Stimulated activated CD4-positive, alpha-beta T cell treated with anti-CD3 and anti-CD28 coated beads, Interleukin-4, amount 100 ng/mL, for 24 hours (primary cell): ENCODE results near the gene ZFP36L2.
"Not testable (repeated sequence)": the region's sequence is repeated elsewhere in the genome, so short reads cannot be mapped to it uniquely, and the experiment has no call there.

Source experiments
- DNase-seq: peaks from one replicate; pipeline ENCODE4 v3.0.0-alpha.2; 2020

ZFP36L2 gene

DNA sequence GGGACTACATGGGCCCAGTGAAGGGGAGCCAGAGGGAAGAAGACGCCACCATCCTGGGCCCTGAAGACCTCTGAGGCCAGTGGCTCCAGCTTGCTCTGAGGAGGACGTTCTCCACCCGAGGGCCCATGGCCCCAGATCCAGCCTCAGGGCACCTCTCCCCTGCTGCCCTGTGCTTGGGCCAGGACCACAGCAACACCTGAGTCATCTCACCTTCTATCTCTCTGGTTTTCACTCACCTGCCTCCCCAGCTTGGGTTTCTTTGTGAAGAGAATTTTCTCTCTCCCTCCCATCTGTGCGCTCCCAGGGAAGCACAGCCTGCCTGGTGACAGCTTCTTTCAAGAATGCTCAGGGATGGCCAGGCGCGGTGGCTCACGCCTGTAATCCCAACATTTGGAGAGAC is 19.8 kb downstream of the ZFP36L2 start:
- DNase-seq: no peak

- DNase-seq: no peak
These were observed 23.0 kb downstream of the ZFP36L2 start for GRCh38 chr2:43203373-43203772.

GRCh38 chr2:43202289-43202688 is 24.1 kb downstream of the ZFP36L2 start:
- DNase-seq: no peak

DNA sequence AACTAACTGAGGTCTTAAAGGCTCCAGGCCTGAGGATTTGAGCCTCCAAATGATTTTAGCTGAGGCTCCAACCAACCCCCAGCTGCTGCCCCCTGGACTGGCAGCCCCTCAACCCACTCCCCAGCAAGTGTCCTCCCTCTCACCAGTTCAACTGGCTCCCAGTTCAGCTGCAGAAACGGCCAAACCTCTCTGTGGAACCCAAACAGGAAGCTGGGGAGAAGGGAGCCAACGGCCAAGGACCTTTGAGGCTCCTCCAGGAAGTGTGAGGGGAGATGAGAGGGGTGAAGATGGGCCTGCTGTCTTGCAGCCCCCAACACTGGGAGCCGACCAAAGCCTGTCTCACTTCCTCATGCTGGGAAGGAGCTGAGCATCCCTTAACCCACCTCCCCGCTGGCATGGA is 24.9 kb downstream of the ZFP36L2 start:
- DNase-seq: no peak

GRCh38 chr2:43201016-43201415 is 25.4 kb downstream of the ZFP36L2 start:
- DNase-seq: no peak

- DNase-seq: no peak
These were observed 26.6 kb downstream of the ZFP36L2 start for GRCh38 chr2:43199492-43200488.

- no peak for DNase-seq
These were observed 28.1 kb downstream of the ZFP36L2 start for GRCh38 chr2:43198263-43198662.

DNA sequence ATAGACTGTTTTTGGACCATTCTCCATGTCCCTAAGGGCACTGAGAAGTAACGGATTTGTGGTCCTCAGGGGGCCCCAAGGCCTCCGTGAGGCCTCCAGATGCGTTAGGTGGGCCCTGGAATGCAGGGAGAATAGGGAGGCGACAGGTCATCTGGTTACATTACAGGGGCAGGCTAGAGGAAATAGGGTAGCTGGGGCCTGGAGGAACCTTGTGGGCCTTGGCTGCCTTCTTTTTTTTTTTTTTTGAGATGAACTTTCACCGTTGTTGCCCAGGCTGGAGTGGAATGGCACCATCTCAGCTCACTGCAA is 28.9 kb downstream of the ZFP36L2 start:
- DNase-seq: no peak

DNA sequence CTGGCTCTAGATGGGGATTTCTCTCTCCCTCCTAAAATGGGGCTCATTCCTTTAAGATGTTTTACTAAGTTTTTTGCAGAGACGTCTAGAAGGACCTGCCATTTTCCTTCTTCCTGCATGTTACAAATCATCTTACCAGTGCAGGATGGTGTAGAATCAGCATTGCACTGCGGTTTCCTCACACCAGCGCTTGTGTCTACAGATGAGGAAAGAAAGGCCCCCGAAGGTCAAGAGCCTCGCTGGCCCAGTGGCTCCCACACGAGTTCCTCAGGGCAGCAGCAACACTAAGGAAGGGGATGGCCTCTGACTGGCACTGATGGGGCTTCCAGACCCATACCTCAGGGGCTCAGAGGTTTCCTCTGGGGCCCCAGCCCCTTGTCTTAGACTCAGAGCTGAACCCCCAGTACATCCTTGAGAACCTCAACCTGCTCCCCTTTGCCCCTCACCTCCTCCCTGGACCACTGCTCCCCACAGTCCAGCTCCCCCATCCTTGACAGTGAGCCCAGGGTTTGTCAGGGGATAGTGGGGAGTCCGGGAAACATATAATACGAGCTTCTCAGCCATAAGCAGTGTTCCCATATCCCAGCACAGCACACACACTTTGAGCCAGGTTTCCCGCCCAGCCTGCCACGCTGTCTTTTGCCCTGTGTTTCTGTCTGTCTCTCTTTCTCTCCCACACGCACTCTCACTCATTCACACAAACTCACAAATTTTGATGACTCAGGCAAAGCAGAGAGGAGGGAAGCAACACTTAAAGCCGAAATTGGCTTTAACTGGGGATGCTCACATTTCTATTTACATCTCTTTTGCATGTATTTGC is 29.4 kb downstream of the ZFP36L2 start:
- DNase-seq: peak; percentile 36

- no peak for DNase-seq
These were observed 32.1 kb downstream of the ZFP36L2 start for GRCh38 chr2:43194121-43194869.

GRCh38 chr2:43193652-43194120 is 32.7 kb downstream of the ZFP36L2 start:
- DNase-seq: no peak

DNA sequence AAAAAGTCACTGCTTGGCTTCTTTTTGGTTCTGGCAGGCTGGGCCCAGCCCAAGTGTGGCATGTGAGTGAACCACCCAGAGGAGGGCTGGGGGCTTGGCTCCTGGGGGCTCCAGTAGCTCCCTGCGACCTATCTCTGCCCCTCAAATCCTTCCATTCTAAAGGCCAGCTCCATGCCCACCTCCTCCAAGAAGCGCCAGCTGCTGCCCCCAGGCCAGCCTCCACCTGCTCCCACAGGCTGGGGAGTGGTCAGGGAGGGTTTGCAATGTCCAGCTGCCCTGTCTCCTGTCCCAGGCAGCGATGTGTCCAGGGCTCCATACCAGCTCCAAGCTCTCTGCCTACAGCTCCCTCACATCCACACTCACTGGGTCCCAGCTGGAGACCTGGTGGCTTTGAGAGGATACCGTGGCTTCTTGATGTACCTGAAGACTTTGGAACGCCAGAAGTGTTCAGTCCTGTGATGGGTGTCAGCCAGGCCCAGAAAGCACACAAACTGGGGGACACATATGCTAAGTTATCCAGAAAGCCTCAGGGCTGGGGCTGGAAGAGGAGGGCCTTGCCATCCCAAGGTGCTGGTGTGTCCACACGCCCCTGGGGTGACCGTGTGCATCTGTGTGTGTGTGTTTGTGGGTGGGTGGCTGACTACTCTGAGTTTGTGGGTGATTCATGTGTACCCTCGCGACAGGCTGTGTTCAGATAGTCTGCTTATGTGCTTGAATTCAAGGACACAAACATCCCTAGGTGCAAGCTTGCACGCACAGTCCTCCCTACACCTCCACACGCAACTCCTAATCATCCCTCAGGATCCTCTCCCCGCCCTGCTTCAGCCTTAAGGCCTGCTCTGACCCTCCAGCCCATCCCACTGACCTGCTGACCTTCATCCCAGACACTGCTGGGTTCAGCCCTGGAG is 33.4 kb downstream of the ZFP36L2 start:
- peak; percentile 39 for DNase-seq

GRCh38 chr2:43191947-43192516 is 34.4 kb downstream of the ZFP36L2 start:
- DNase-seq: no peak

GRCh38 chr2:43190311-43191052 is 35.9 kb downstream of the ZFP36L2 start:
- no peak for DNase-seq

DNA sequence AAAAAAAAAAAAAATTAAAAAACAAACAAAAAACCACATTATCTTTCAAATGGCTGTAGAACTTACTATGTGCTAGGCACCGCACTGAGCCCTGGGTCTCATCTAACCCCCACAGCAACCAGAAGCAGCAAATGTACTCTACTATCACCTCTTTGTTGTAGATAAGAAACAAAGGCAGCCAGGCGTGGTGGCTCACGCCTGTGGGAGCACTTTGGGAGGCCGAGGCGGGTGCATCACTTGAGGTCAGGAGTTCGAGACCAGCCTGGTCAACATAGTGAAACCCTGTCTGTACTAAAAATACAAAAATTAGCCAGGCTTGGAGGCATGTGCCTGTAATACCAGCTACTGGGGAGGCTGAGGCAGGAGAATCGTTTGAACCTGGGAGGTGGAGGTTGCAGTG is 36.5 kb downstream of the ZFP36L2 start:
- DNase-seq: not testable (repeated sequence)

DNA sequence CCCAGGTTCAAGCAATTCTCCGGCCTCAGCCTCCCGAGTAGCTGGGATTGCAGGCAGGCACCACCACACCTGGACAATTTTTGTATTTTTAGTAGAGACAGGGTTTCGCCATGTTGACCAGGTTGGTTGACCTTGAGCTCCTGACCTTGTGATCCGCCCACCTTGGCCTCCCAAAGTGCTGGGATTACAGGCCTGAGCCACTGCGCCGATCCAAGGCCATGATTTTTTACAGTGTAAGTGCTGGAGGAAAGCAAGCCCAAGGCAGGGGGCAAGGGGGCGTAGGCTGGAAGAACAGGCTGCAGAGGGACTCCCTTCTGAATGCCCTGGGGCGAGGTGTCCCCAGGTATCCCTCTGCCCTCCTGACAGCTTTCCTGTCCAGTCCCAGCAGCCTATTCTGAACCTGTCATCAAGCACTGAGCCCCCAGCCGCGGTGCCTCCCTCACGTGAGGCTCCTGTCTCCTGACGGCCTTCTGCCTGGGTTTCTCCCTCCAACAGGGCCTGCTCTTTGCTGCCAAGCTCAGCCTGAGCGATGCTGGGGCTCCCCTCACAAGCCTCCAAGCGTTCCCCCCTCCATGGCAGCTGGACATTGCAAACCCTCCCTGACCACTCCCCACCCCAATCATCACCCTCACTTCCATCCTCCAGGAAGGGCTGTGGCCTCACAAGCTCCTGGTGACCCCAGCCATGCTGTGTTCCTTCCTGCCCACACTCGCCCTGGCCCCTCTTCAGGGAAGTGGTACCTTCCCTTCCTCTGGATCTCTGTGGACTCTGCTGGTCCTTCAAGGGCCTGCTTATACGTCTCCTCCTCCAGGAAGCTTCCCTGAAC is 37.6 kb downstream of the ZFP36L2 start:
- DNase-seq: no peak

DNA sequence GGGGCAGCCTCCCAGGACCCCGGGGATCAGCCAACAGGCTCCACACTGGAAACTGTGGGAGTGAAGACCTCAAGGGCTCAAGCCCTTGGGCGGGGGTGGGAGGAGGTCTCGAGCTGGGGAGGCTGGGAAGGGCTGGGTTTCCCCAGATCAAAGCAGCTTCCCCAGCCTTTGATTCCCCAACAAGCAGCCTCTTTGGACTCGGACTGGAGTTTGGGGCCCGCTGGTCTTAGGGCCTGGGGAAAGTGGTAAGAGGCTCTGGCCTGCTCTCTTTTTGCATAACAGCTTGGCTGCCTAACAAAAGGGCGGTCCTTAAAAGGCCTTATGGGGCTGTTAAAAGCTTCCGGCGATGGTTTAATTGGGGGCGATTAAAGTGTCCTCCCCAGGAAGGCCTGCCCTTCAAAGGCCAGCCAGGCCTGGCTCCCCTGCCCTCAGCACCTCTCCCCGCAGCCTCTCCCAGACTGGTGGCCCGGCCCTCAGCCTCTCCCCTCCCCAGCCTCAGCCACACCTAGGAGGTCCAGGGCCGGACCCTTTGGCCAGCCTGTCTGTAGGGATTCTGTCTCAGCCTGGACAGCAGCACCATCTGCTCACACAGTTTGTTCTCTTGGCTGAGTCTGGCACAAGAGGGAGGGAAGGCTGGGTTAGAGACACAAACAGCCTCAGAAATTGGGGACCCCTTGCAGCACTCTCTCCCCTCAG is 39.6 kb downstream of the ZFP36L2 start:
- no peak for DNase-seq

DNA sequence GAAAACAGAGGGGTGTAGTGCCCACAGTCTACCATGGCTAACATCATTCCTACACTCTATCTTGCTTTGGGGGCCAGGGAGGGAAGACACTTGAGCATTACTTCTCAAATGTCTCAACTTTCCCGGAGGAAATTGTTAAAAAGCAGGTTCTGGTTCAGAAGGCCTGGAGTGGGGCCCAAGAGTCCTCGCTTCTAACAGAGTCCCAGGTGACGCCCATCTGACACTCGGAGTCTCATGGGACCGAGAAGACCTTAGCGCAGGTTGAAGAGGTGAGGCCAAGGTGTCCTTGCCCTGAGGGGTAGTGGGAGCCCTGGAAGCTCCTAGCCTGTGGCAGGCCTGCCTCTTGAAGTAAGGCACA is 40.1 kb downstream of the ZFP36L2 start:
- DNase-seq: no peak

DNA sequence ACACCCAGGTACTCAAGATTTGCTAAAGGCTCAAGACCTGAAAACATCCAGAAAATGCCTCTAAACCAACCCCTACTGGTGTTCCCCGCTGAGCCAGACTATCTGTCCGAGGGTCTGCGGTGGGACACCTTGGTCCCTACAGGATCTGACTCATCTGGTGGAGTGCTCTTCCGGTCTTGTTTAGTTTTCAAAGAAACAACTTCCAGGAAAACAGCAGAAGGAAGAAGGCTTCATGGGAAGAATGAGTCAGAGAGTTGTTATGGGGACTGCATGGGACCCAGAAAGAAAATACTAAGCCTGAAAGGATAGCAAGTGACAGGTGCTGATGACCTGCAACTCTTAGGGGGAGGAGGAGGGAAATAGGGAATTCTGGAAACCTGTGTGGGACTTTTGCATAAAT is 41.3 kb downstream of the ZFP36L2 start:
- DNase-seq: no peak
